ENCODE data around the gene ADAMTSL2.

ADAMTSL2 gene

GRCh38 chr9:133591985-133592384, 57.5 kb downstream of the ADAMTSL2 start:
- DNase-seq, result no peak

GRCh38 chr9:133592731-133593409, 58.4 kb downstream of the ADAMTSL2 start:
- DNase-seq, result no peak

DNA sequence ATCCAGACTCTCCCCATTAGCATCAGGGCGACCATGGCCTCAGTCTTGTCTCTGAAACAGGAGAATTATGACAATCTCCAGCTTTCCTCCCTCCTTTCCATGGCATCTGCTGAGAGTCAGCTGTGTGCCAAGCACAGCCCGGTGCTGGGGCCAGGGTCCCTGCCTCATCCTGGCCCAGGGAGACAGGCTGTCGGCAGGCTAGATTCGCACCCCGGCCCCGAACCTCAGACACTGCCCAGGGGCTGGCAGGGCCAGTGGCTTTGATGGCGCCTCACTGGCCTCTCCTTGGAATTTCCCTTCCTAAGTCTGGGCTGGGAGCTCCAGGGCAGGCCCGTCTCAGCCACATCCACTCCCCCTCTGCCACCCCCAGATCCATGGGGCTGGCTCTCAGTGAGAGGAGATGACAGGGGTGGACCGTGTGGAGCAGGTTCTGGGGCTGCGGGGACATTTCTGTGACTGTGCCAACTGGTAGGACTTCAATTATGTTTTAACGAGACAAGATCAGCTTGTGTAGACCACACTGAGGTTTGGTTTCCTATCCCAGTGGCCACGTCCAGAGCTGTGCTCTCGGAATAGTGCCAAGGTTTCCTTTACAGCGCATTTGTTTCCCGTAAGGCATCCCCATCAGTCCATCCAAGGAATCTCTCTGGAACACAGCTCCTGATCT, 59.2 kb downstream of the ADAMTSL2 start:
- DNase-seq, result no peak

DNA sequence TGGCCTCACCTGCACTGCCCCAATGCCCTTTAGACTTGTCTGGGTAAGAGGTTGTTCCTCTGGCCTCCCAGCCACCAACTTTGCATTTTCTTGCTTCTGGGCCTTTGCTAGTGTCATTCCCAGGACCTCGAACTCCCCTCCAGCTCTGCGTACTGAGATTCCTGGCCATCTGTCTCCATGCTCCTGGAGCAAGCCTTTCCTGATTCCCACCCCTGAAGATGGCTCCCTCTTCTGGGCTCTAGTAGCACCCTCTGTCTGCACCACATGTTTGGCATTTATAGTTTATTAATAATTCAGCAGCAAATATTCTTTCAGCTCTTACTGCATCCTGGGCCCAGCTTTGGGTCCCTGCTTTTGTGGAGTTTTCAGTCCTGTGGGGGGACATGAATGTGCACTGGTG, 59.8 kb downstream of the ADAMTSL2 start:
- DNase-seq, result no peak

DNA sequence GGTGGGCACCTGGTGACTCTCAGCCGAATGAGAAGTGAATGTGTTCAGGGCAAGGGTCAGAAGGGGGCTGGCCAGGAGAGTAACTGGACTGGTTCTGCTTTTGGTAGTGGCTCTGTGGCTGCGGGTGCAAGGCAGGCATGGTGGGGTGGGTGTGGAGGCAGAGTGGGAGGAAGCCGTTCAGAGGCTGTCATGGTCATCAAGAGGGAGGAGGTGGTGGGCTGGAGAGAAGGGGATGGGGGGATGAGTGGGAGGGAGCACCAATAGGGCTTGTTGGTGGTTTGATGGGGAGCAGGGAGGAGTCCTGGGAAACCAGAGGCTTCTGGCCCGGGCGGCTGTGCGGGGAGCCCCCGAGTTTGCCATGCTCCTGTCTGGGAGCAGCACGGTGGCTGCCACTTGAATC, 61.4 kb downstream of the ADAMTSL2 start:
- DNase-seq, result no peak

DNA sequence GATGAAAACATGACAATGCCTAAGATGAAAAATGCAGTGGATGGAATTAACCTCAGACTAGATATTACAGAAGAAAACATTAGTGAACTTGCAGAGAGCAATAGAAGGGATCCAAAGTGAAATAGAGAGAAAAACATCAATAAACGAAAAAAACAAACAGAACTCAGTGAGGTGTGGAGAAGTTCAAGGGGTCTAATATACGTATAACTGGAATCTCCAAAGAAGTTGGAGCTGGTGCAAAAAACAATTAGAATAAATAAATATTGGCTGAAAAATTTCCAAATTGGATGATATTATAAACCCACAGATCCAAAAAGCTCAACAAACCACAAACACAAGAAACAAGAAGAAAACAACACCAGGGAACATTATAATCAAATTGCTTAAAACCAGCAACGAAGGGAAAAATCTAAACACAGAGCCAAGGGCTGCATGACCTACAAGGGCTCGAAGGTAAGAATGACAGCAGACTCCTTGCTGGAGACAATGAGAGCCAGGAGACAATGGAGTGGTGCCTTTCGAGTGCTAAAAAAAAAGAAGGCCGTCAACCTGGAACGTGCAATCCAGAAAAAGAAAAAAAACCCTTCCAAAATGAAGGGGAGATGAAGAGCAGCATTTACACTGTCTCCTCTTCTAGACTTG, 62.9 kb downstream of the ADAMTSL2 start:
- DNase-seq, result no peak

DNA sequence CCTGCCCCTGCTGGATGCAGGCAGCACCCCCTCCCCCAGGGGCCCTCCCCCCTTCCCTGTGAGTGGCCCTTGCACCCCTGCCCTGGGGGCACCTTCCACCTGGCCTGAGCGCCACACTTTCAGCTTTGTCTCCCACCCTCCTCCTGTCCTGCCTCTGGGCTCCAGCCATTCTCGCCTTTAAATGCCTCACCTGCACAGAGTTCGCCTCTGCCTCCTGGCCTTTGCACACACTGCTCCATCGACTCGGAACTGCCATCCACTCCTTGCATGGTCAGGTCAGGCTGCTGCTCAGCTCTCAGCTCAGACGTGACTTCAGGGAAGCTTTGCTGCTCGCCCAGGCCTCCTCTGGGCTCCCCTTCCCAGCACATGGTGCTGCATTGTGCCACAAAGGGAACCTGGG, 64.5 kb downstream of the ADAMTSL2 start:
- no peak for DNase-seq

DNA sequence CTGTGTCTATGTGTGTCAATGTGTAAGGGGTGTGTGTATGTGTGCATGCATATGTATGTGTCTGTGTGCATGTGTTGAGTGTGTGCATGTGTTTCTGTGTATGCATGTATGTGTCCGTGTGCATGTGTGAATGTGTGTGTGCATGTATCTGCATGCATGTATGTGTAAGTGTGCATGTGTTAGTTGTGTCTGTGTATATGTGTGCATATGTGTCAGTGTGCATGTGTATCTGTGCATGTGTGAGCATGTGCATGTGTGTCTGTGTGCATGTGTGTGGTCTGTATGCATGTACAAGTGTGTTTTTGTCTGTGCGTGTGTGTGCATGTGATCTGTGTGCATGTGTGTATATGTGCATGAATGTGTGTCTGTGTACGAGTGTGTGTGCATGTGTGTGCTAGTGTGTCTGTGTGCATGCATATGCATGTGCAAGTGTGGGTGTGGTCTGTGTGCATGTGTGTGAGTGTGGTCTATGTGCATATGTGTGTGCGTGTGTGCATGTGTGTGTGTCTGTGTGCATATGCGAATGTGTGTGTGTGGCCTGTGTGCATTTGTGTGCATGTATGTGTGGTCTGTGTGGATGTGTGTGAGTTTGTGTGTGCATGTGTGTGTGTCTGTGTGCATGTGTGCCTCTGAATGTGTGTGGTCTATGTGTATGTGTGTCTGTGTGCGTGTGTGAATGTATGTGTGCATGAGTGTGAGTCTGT, 65.1 kb downstream of the ADAMTSL2 start:
- DNase-seq, result no peak

DNA sequence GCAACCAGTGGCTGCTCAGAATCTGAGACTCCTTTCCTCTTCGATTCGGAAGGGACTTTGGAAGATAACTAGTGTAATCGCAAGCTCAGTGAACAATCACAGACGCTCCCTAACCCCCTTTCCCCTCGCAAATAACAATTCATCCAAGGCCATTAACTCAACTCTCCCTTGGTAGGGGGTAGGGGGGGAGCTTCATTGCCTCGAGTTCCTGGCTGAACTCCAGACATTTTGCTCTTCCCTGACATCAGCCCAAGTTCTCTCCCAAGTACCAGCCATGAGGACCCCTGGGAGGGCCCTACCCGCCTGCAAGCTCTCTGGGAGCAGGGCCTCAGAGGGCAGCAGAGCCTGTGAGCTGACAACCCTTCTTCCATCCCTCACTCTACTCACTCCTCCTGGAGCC, 66.2 kb downstream of the ADAMTSL2 start:
- DNase-seq, result no peak

DNA sequence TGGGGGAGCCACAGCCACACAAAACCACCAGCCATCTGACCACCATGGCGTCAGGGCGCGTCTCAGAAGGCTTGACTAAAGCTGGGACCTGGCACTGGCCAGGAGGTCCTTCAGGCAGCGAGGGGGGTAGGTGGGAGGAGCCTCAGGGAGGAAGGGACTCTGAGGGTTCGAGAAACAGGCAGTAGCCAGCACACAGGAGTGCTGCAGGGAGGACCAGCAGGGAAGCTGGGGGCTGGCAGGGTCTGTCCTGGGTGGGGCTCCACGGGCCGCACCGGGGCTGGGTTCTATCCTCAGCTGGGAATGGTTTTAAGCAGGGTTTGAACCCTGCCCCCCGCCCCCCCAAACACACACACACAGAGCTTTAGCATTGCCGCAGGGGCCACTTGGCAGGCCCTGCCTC, 67.2 kb downstream of the ADAMTSL2 start:
- DNase-seq, result no peak

GRCh38 chr9:133602277-133602676, 67.8 kb downstream of the ADAMTSL2 start:
- no peak for DNase-seq

DNA sequence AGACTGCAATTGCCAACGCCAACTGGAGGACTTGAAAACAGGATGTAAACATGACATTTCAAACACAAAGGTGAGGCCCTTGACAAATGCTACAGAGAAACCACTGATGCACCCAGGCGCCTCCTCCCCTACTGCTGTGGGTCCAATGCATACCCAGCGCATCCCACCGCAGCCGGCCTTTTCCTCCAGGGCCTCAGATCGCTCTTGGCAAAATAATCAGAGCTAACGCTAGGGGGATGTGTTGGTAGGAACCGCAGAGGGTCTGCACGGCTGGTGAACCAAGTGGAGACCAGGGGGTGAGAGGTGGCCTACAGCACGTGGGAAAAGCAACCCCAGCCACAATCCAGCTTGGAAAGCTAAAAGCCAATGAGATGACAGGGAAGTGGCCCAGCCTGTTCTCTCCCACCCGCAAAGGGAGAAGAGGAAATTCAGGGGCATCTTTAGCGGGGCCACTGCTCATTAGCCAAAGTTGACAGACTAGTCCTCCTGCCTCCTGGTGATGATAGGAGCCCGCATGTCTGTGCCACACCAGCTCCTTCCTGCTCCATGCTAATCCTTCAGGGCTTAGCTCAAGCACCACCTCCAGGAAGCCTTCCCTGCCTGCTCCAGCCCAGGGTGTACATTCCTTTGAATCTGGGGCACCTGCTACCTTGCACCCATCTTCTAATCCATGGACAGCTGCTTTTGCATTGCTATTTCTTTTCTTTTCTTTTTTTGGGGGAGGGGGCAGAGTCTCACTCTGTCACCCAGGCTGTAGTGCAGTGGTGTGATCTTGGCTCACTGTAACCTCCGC, 68.8 kb downstream of the ADAMTSL2 start:
- no peak for DNase-seq

DNA sequence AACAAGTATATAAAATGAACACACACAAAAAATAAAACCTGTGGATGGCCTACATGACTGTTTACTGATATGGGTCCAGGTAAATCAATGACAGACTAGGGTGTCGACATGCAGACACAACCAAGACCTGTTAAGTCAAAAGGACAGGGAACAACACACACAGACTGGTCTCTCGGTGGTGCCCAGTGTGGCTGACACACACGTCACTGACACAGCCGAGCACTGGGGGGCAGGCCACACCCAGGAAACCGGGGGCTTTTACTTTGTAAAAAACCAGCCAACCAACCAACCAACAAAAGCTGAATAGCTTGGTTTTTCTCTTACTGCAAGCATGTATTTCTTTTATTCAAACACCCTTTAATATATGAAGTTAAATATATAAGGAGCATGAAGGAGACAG, 69.7 kb downstream of the ADAMTSL2 start:
- DNase-seq, result no peak

DNA sequence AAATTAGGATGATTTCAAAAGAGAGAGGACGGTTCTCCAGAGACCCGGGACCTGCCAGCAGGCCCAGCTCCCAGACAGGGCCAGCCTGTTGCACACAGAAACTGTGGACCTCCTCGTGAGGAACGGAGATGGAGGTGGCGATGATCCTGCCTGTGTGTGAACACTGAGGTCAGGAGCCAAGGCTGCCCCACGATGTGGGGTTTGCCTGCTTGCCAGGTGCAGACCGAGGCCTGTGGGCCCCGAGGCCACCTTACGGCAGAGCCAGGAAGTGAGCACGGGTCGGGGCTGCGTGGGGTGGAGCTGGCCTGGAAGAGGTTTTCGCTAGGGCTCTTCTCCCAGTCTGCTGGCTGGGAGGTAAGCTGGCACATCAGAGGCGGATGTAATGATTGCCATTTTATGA, 70.4 kb downstream of the ADAMTSL2 start:
- no peak for DNase-seq

- DNase-seq, result no peak
These were observed 70.9 kb downstream of the ADAMTSL2 start for GRCh38 chr9:133605446-133605845.

DNA sequence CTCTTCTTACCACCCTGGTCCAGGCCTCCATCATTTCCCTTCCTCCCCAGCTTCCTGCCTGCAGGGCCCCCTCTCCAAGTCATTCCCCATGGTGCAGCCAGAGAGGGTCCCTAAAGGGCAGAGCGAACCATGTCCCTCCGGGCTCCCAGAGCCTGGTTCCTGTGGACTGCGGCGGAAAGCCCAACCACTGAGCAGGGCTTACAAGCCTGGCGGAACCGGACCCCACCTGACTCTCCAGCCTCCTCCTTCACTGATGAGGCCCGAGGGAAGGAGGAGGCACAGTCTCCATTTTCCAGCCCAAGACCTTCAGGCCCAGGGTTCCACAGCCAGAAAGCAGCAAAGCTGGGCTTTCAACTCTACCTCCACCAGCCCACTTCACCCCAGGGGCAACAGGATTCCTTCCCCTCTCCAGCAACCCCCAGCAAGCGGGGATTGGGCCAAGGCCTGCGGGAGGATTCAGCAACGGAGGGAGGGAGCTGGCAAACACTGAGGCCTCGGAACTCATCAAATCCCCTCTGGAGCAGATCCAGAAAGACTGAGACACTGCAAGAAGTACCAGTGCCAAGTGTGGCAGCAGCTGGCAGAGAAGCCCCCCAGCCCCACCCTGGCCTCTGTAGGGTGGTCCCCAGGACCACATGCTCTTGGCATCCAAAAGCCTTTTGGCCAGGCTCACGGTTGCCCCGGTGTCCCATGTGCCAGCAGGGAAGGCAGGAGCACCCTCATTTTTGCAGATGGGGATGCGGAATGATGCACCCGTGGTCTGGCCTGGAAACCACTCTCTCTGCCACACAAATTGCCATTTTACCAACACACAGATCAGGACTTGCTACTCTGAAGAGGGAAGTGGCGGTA, 71.6 kb downstream of the ADAMTSL2 start:
- DNase-seq, result no peak

- DNase-seq, result no peak
These were observed 72.2 kb downstream of the ADAMTSL2 start for GRCh38 chr9:133606708-133607025.

DNA sequence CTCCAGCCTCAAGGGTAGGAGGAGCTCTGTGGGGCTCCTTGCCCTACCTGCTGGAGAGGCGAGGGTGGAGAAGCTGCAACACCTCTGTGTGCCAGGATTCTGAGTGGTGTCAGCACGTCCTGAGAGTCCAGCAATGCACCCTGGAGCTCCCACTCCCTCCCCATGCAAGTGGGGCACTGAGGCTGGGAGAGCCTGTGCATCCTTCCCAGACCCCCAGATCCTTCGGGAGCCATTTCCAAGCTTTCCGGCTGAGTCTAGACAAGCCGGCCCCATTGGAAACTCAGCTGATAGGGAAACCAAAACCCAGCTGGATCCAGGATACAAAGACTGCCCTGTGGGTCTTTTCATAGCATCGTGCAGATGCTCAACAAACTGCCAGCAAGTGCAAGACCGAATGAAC, 72.9 kb downstream of the ADAMTSL2 start:
- DNase-seq, result no peak

DNA sequence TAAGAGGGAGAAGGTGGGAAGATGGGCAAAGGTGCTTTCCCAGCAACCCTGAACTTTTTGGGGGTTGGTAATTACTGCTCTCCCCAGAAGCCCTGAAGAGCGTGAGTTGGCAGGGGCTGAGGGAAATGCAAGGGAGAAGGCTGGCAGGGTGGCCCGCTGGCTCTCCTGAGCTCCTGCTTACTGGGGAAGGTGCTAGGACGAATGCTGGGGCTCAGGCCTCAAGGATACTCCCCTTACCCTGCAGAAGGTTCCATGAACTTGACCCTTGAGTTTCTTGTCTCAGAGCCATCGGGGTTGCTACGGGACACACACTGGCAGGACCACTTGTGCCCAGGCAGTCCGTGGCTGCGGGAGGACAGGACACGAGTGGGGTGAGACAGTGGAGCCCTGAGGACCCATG, 73.5 kb downstream of the ADAMTSL2 start:
- no peak for DNase-seq

GRCh38 chr9:133608382-133608781, 73.9 kb downstream of the ADAMTSL2 start:
- no peak for DNase-seq

GRCh38 chr9:133608889-133609288, 74.4 kb downstream of the ADAMTSL2 start:
- no peak for DNase-seq
